HPDE6-E6E7 (cell line): ENCODE data around the gene BRPF1.
A peak's percentile ranks its signal among the peaks of the same experiment; 100 is the strongest.

Experiments used
- DNase-seq: peaks from one replicate; pipeline ENCODE4 v3.0.0; 2011; ENCODE audit warnings: missing footprints; ENCODE audit errors: extremely low spot score

Gene BRPF1

GRCh38 chr3:9731206-9732079 is at the start of gene BRPF1:
TSS of gene BRPF1 (plus strand) at chr3:9731735. CDS start at chr3:9734141, 2,406 bp downstream.
- DNase-seq, result peak; percentile 82

GRCh38 chr3:9682096-9682495 is 49.4 kb upstream of the BRPF1 start:
- no peak for DNase-seq

GRCh38 chr3:9683426-9683825 is 48.1 kb upstream of the BRPF1 start:
- DNase-seq, result no peak

GRCh38 chr3:9685216-9686049 is 46.1 kb upstream of the BRPF1 start:
- no peak for DNase-seq

GRCh38 chr3:9686050-9686550 is 45.4 kb upstream of the BRPF1 start:
- no peak for DNase-seq

GRCh38 chr3:9686703-9687102 is 44.8 kb upstream of the BRPF1 start:
- no peak for DNase-seq

- no peak for DNase-seq
Observed at GRCh38 chr3:9687514-9687913, 44.0 kb upstream of the BRPF1 start.

- DNase-seq, result no peak
Observed at GRCh38 chr3:9688961-9689360, 42.6 kb upstream of the BRPF1 start.

GRCh38 chr3:9689757-9690156 is 41.8 kb upstream of the BRPF1 start:
- no peak for DNase-seq

GRCh38 chr3:9690451-9691450 is 40.8 kb upstream of the BRPF1 start:
- DNase-seq, result no peak

- DNase-seq, result no peak
Observed at GRCh38 chr3:9691636-9692035, 39.9 kb upstream of the BRPF1 start.

GRCh38 chr3:9692416-9692815 is 39.1 kb upstream of the BRPF1 start:
- DNase-seq, result no peak

GRCh38 chr3:9695345-9695744 is 36.2 kb upstream of the BRPF1 start:
- no peak for DNase-seq

GRCh38 chr3:9695746-9696145 is 35.8 kb upstream of the BRPF1 start:
- DNase-seq, result no peak

GRCh38 chr3:9696480-9697220 is 34.9 kb upstream of the BRPF1 start:
- DNase-seq, result no peak

- no peak for DNase-seq
Observed at GRCh38 chr3:9697892-9698291, 33.6 kb upstream of the BRPF1 start.

- DNase-seq, result no peak
Observed at GRCh38 chr3:9698293-9698692, 33.2 kb upstream of the BRPF1 start.

- no peak for DNase-seq
Observed at GRCh38 chr3:9700536-9700935, 31.0 kb upstream of the BRPF1 start.

- no peak for DNase-seq
Observed at GRCh38 chr3:9701006-9701405, 30.5 kb upstream of the BRPF1 start.

GRCh38 chr3:9701711-9702110 is 29.8 kb upstream of the BRPF1 start:
- no peak for DNase-seq

GRCh38 chr3:9703240-9703639 is 28.3 kb upstream of the BRPF1 start:
- no peak for DNase-seq
